ENCODE data around the gene IFNGR1. TPM values are rescaled to one million over a fixed set of nuclear protein-coding genes. Genes with fewer than 3 reads are reported as not detected.

IFNGR1 gene
- total RNA-seq, 1 donor from 2014 or later: 25.4 TPM

- Mint-ChIP-seq H3K4me3 (no peak overlapping the region), H3K9me3 (peaks cover 35% of the 10 kb centered on the region), H3K4me1 (peaks cover 2% of the 10 kb centered on the region), H3K27ac (no peak overlapping the region), H3K27me3 (ENCODE audit: low read depth) (no peaks in the 10 kb centered on the region), H3K36me3 (peaks cover 2% of the 10 kb centered on the region)
- DNase-seq (ENCODE audit: low spot score in 2 of 2, unreplicated experiment in 2 of 2): no peak
- no peak for TF ChIP-seq CTCF (IDR thresholded peaks at IDR 0.05; ENCODE audit: unreplicated experiment)
Measured at GRCh38 chr6:137191670-137192069, 27.5 kb downstream of the IFNGR1 start.

GRCh38 chr6:137191236-137191635 lies 27.9 kb downstream of the IFNGR1 start:
- Mint-ChIP-seq H3K4me3 (no peak overlapping the region), H3K27ac (no peak overlapping the region), H3K4me1 (peaks cover 2% of the 10 kb centered on the region), H3K36me3 (peaks cover 2% of the 10 kb centered on the region), H3K9me3 (peaks cover 37% of the 10 kb centered on the region), H3K27me3 (ENCODE audit: low read depth) (no peaks in the 10 kb centered on the region)
- no peak for DNase-seq (ENCODE audit: low spot score in 2 of 2, unreplicated experiment in 2 of 2)
- TF ChIP-seq CTCF (IDR thresholded peaks at IDR 0.05; ENCODE audit: unreplicated experiment): no peak

- peaks cover 43% of the 10 kb centered on the region for H3K9me3 Mint-ChIP-seq
Measured at GRCh38 chr6:137190583-137191094, 28.5 kb downstream of the IFNGR1 start.

GRCh38 chr6:137188855-137189254 lies 30.3 kb downstream of the IFNGR1 start:
- no peak overlapping the region for H3K27ac Mint-ChIP-seq
- no peak overlapping the region for H3K4me3 Mint-ChIP-seq
- TF ChIP-seq CTCF (IDR thresholded peaks at IDR 0.05; ENCODE audit: unreplicated experiment): no peak
- no peak for DNase-seq (ENCODE audit: low spot score in 2 of 2, unreplicated experiment in 2 of 2)
- H3K27me3 Mint-ChIP-seq (ENCODE audit: low read depth): no peaks in the 10 kb centered on the region
- peaks cover 2% of the 10 kb centered on the region for H3K36me3 Mint-ChIP-seq
- no peaks in the 10 kb centered on the region for H3K4me1 Mint-ChIP-seq
- peaks cover 57% of the 10 kb centered on the region for H3K9me3 Mint-ChIP-seq

More at GRCh38 chr6:137190583-137191094, 28.5 kb downstream of the IFNGR1 start:
- no peak for DNase-seq (ENCODE audit: low spot score in 2 of 2, unreplicated experiment in 2 of 2)
- Mint-ChIP-seq H3K27ac (no peak overlapping the region), H3K27me3 (ENCODE audit: low read depth) (no peaks in the 10 kb centered on the region), H3K4me1 (no peaks in the 10 kb centered on the region), H3K36me3 (peaks cover 2% of the 10 kb centered on the region), H3K4me3 (no peak overlapping the region)
- TF ChIP-seq CTCF (IDR thresholded peaks at IDR 0.05; ENCODE audit: unreplicated experiment): no peak

GRCh38 chr6:137185290-137185689 lies 33.9 kb downstream of the IFNGR1 start:
- Mint-ChIP-seq H3K4me1 (no peaks in the 10 kb centered on the region), H3K9me3 (peaks cover 64% of the 10 kb centered on the region), H3K27ac (no peak overlapping the region), H3K36me3 (peaks cover 9% of the 10 kb centered on the region), H3K27me3 (ENCODE audit: low read depth) (no peaks in the 10 kb centered on the region), H3K4me3 (no peak overlapping the region)
- TF ChIP-seq CTCF (IDR thresholded peaks at IDR 0.05; ENCODE audit: unreplicated experiment): no peak
- no peak for DNase-seq (ENCODE audit: low spot score in 2 of 2, unreplicated experiment in 2 of 2)

GRCh38 chr6:137182654-137183073 lies 36.5 kb downstream of the IFNGR1 start:
- H3K27ac Mint-ChIP-seq: no peak overlapping the region
- no peak overlapping the region for H3K4me3 Mint-ChIP-seq
- no peaks in the 10 kb centered on the region for H3K4me1 Mint-ChIP-seq
- no peaks in the 10 kb centered on the region for H3K27me3 Mint-ChIP-seq (ENCODE audit: low read depth)
- H3K36me3 Mint-ChIP-seq: peaks cover 12% of the 10 kb centered on the region
- no peak for TF ChIP-seq CTCF (IDR thresholded peaks at IDR 0.05; ENCODE audit: unreplicated experiment)
- peaks cover 65% of the 10 kb centered on the region for H3K9me3 Mint-ChIP-seq
- DNase-seq (ENCODE audit: low spot score in 2 of 2, unreplicated experiment in 2 of 2): no peak

All from mesothelial cell of epicardium (in vitro differentiated cells).